ENCODE results near the gene MTCP1. TPM values are rescaled to one million over a fixed set of nuclear protein-coding genes. Genes with fewer than 3 reads are reported as not detected.
A peak's percentile ranks its signal among the peaks of the same experiment; 100 is the strongest.

Gene MTCP1
- total and polyA plus RNA-seq, 8 donors, result 2.8 to 42.2 (median 15.5) TPM

GRCh38 chrX:155086961-155087735 is 16.2 kb upstream of the MTCP1 start:
- H3K27me3 ChIP-seq, result no peaks in the 10 kb centered on the region
- peaks cover 0 to 36% (median 20%) of the 10 kb centered on the region in 4 donors for H3K36me3 ChIP-seq
- TF ChIP-seq EP300 (IDR thresholded peaks at IDR 0.05), result no peak
- no peak for TF ChIP-seq POLR2A (IDR thresholded peaks at IDR 0.05)
- no peak for TF ChIP-seq CTCF (IDR thresholded peaks at IDR 0.05)
- no peak for TF ChIP-seq POLR2AphosphoS5 (IDR thresholded peaks at IDR 0.05)
- no peaks in the 10 kb centered on the region for H3K9me3 ChIP-seq
- intact Hi-C loops (cut with DNase I; ENCODE audit: low total_unique reads), result no loop called here
- no peak for DNase-seq
- no peaks in the 10 kb centered on the region for H3K4me1 ChIP-seq
- H3K4me3 ChIP-seq, result no peak overlapping the region
- H3K27ac ChIP-seq, result no peak overlapping the region
- WGBS, 5 donors, result 87 to 96% (median 93%) methylated on average over 24 to 26 of the region's 26 CpGs

- TF ChIP-seq POLR2A (IDR thresholded peaks at IDR 0.05), result no peak
- peak in 5 of 7 experiments; percentile 6 to 42 (median 20) for TF ChIP-seq CTCF (IDR thresholded peaks at IDR 0.05)
- Histone ChIP-seq H3K36me3 (peaks cover 0 to 39% (median 17%) of the 10 kb centered on the region in 4 donors), H3K9me3 (no peaks in the 10 kb centered on the region), H3K4me1 (no peaks in the 10 kb centered on the region), H3K4me3 (no peak overlapping the region), H3K27me3 (no peaks in the 10 kb centered on the region), H3K27ac (no peak overlapping the region)
- intact Hi-C loops (cut with DNase I; ENCODE audit: low total_unique reads), result no loop called here
- DNase-seq, result peak in 1 of 2 donors; percentile 41
- 77 to 91% (median 81%) methylated on average over 19 to 24 of the region's 24 CpGs for WGBS, 5 donors
Measured at GRCh38 chrX:155086202-155086840, 15.4 kb upstream of the MTCP1 start.

GRCh38 chrX:155071694-155072280 is 851 bp upstream of the MTCP1 start:
- WGBS, 5 donors, result 0 to 39% (median 4%) methylated on average over 17 to 25 of the region's 25 CpGs
- Histone ChIP-seq H3K4me1 (peaks cover 0 to 36% (median 15%) of the 10 kb centered on the region in 4 donors), H3K9me3 (peaks cover 0 to 4% (median 0%) of the 10 kb centered on the region in 4 donors), H3K27me3 (no peaks in the 10 kb centered on the region), H3K36me3 (peaks cover 0 to 14% (median 11%) of the 10 kb centered on the region in 4 donors), H3K27ac (peak overlapping the region; percentile 48 to 91 (median 85)), H3K4me3 (peak overlapping the region; percentile 44 to 64 (median 58))
- TF ChIP-seq POLR2A (IDR thresholded peaks at IDR 0.05) (no peak), CTCF (IDR thresholded peaks at IDR 0.05) (no peak), EP300 (IDR thresholded peaks at IDR 0.05) (no peak), POLR2AphosphoS5 (IDR thresholded peaks at IDR 0.05) (no peak)
- no peak for DNase-seq
- intact Hi-C loops (cut with DNase I; ENCODE audit: low total_unique reads), result no loop called here

GRCh38 chrX:155070663-155070974 is 317 bp downstream of the MTCP1 start:
- intact Hi-C loops (cut with DNase I; ENCODE audit: low total_unique reads), result no loop called here
- DNase-seq, result no peak

More at GRCh38 chrX:155070663-155070974, 317 bp downstream of the MTCP1 start:
- H3K36me3 ChIP-seq, result peaks cover 0 to 4% (median 2%) of the 10 kb centered on the region in 4 donors
- H3K27me3 ChIP-seq, result no peaks in the 10 kb centered on the region
- WGBS, 5 donors, result 0 to 40% (median 2%) methylated on average over 16 of the region's 16 CpGs
- peaks cover 0 to 36% (median 15%) of the 10 kb centered on the region in 4 donors for H3K4me1 ChIP-seq
- peak overlapping the region; percentile 87 to 91 (median 90) for H3K27ac ChIP-seq
- TF ChIP-seq EP300 (IDR thresholded peaks at IDR 0.05) (no peak), CTCF (IDR thresholded peaks at IDR 0.05) (no peak), POLR2A (IDR thresholded peaks at IDR 0.05) (no peak), POLR2AphosphoS5 (IDR thresholded peaks at IDR 0.05) (no peak)
- peaks cover 0 to 4% (median 0%) of the 10 kb centered on the region in 4 donors for H3K9me3 ChIP-seq
- H3K4me3 ChIP-seq, result peak overlapping the region; percentile 44 to 64 (median 55)

All from stomach (tissue), 9 donors.